Activated naive CD8-positive, alpha-beta T cell treated with anti-CD3 and anti-CD28 coated beads, Interleukin-2, amount 50 U/mL, for 24 hours (primary cell): ENCODE results near the gene PRG3.
A peak's percentile ranks its signal among the peaks of the same experiment; 100 is the strongest.

Source experiments
- ATAC-seq: fragments of 150-1000 bp; cut with Tn5 transposase; one replicate; pipeline ENCODE4 v1.10.0; 2021
- DNase-seq: peaks from one replicate; pipeline ENCODE4 v3.0.0; 2021
- H3K27ac Mint-ChIP-seq: one replicate; pipeline ENCODE4 v1.8.0; 2021; ENCODE audit warnings: mild to moderate bottlenecking, mixed read lengths
- H3K27me3 Mint-ChIP-seq: one replicate; pipeline ENCODE4 v1.8.0; 2021; ENCODE audit warnings: mixed read lengths
- H3K36me3 Mint-ChIP-seq: one replicate; pipeline ENCODE4 v1.8.0; 2021; ENCODE audit warnings: low read depth, mixed read lengths
- H3K4me1 Mint-ChIP-seq: one replicate; pipeline ENCODE4 v1.8.0; 2021; ENCODE audit warnings: mixed read lengths
- H3K4me3 Mint-ChIP-seq: one replicate; pipeline ENCODE4 v1.8.0; 2021; ENCODE audit warnings: mild to moderate bottlenecking, moderate library complexity, mixed read lengths
- H3K9me3 Mint-ChIP-seq: one replicate; pipeline ENCODE4 v1.8.0; 2021; ENCODE audit warnings: mixed read lengths

PRG3 gene

GRCh38 chr11:57380975-57381374, at the start of gene PRG3:
PRG3 (minus strand) TSS chr11:57381150; CDS start chr11:57380708, 442 bp downstream.
- no peaks in the 10 kb centered on the region for H3K4me1 Mint-ChIP-seq
- no peak within 1 kb of the TSS for H3K4me3 Mint-ChIP-seq
- H3K27ac Mint-ChIP-seq = no peak within 1 kb of the TSS
- H3K9me3 Mint-ChIP-seq = no peaks in the 10 kb centered on the region
- peaks cover 17% of the 10 kb centered on the region for H3K27me3 Mint-ChIP-seq
- no peaks in the 10 kb centered on the region for H3K36me3 Mint-ChIP-seq
- DNase-seq = no peak
- no peak for ATAC-seq

GRCh38 chr11:57429946-57430345, 49.0 kb upstream of the PRG3 start:
- Mint-ChIP-seq H3K4me1 (peaks cover 39% of the 10 kb centered on the region), H3K27ac (no peak overlapping the region), H3K27me3 (no peaks in the 10 kb centered on the region), H3K4me3 (no peak overlapping the region), H3K9me3 (no peaks in the 10 kb centered on the region), H3K36me3 (peaks cover 17% of the 10 kb centered on the region)
- ATAC-seq = no peak
- DNase-seq = no peak

DNA sequence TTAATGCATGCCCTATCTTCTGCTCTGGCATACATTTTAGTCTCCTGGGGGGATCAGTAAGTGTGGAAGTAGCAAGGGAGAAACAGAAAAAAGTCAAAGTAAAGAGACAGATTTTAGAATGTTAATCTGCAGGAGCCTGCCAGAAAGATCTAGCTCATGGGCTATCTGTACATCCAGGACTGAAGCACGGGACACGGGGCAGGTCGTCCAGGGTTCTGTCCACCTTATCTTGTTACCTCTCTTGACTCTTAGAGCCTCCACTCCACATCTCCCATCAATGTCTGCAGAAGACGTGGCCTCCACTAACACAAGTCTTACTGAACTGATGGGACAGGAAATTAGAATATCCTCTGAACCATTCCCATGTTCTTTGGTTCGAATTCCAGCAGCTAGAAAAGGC, 47.7 kb upstream of the PRG3 start:
- Mint-ChIP-seq H3K27me3 (no peaks in the 10 kb centered on the region), H3K36me3 (peaks cover 30% of the 10 kb centered on the region), H3K9me3 (no peaks in the 10 kb centered on the region), H3K4me3 (no peak overlapping the region), H3K27ac (no peak overlapping the region), H3K4me1 (peaks cover 52% of the 10 kb centered on the region)
- no peak for DNase-seq
- ATAC-seq = no peak

DNA sequence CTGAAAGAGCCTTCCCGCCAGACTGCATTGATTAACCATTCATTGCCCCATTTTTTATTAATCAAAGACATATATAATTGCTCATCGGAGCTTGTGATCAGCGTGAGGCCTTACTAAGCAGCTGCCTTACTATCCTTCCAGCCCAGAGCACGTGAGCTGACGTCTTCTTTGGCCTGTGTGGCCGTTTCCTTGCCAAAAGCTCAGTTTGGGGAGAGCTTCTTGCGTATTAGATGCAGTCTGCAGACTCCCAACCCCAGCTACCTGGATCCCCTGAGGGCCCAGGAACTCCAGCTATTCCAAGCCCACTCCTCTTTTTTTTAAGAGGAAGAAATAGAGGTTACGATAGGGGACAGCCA, 46.8 kb upstream of the PRG3 start:
- Mint-ChIP-seq H3K9me3 (no peaks in the 10 kb centered on the region), H3K36me3 (peaks cover 40% of the 10 kb centered on the region), H3K27ac (peak overlapping the region; percentile 98), H3K27me3 (no peaks in the 10 kb centered on the region), H3K4me3 (peak overlapping the region; percentile 98), H3K4me1 (peaks cover 56% of the 10 kb centered on the region)
- DNase-seq (no peak), ATAC-seq (no peak)

GRCh38 chr11:57426929-57427726, 46.2 kb upstream of the PRG3 start, which contains the start of gene SLC43A3:
SLC43A3 (minus strand) TSS chr11:57427121; CDS start chr11:57426172, 949 bp downstream.
- ATAC-seq (peak; percentile 77), DNase-seq (peak; percentile 87)
- H3K27ac Mint-ChIP-seq = peak within 1 kb of the TSS; percentile 98
- H3K4me3 Mint-ChIP-seq = peak within 1 kb of the TSS; percentile 98
- H3K9me3 Mint-ChIP-seq = no peaks in the 10 kb centered on the region
- H3K27me3 Mint-ChIP-seq = no peaks in the 10 kb centered on the region
- H3K4me1 Mint-ChIP-seq = peaks cover 56% of the 10 kb centered on the region
- peaks cover 45% of the 10 kb centered on the region for H3K36me3 Mint-ChIP-seq

GRCh38 chr11:57426439-57426928, 45.5 kb upstream of the PRG3 start:
- H3K9me3 Mint-ChIP-seq = no peaks in the 10 kb centered on the region
- H3K36me3 Mint-ChIP-seq = peaks cover 52% of the 10 kb centered on the region
- H3K4me1 Mint-ChIP-seq = peaks cover 59% of the 10 kb centered on the region
- DNase-seq (peak; percentile 27), ATAC-seq (no peak)
- peak overlapping the region; percentile 98 for H3K27ac Mint-ChIP-seq
- no peaks in the 10 kb centered on the region for H3K27me3 Mint-ChIP-seq
- peak overlapping the region; percentile 98 for H3K4me3 Mint-ChIP-seq

DNA sequence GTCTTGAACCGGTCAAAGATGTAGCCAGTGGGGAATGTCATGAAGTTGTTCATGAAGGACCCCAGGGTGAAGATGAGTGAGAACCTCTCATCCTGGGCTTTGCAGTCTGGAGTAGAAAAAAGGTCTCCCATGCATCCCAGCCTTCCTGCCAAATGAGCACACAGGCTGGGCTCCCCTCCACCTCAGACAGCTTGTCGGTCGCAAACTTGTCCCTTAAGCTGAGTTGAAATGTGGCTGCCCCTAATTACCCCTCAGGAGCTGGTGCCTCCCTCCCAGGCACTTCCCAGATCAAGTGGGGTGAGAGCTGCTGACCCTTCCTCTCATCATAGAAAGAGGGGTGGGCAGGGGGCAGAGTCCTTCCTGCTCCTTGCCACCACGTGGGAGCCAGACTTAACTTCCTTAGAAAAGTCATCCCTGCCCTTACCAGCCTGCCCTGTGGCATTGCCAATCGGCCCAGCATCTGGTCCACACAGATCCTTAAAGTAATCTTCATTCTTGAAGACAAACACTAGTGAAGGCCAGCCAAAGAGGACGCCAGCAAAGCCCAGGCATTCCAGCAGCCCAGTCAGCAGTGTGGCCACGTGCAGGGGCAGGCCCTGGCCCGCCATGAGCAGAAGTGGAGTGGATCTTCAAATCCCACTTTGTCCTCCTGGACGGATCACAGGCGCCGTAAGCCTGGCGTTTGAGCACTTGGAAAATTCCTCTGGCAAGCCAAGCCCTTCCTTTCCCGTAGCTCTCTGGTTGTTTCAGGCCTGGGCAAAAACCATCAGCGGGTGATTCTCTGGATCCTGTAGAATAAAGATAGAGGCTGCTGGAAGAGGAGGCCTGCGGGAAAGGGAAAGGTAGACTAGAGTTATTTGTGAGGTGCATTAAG, 44.9 kb upstream of the PRG3 start:
- Mint-ChIP-seq H3K27ac (peak overlapping the region; percentile 98), H3K9me3 (no peaks in the 10 kb centered on the region), H3K4me1 (peaks cover 66% of the 10 kb centered on the region), H3K27me3 (no peaks in the 10 kb centered on the region), H3K4me3 (peak overlapping the region; percentile 98), H3K36me3 (peaks cover 59% of the 10 kb centered on the region)
- ATAC-seq (no peak), DNase-seq (peak; percentile 18)

GRCh38 chr11:57424792-57425564, 44.0 kb upstream of the PRG3 start:
- DNase-seq (peak; percentile 87), ATAC-seq (peak; percentile 95)
- Mint-ChIP-seq H3K36me3 (peaks cover 67% of the 10 kb centered on the region), H3K9me3 (no peaks in the 10 kb centered on the region), H3K4me1 (peaks cover 72% of the 10 kb centered on the region), H3K27me3 (no peaks in the 10 kb centered on the region), H3K4me3 (peak overlapping the region; percentile 98), H3K27ac (peak overlapping the region; percentile 98)

- H3K4me1 Mint-ChIP-seq = peaks cover 78% of the 10 kb centered on the region
- H3K27me3 Mint-ChIP-seq = no peaks in the 10 kb centered on the region
- peak overlapping the region; percentile 98 for H3K27ac Mint-ChIP-seq
- ATAC-seq = no peak
- H3K9me3 Mint-ChIP-seq = no peaks in the 10 kb centered on the region
- peak overlapping the region; percentile 98 for H3K4me3 Mint-ChIP-seq
- peaks cover 72% of the 10 kb centered on the region for H3K36me3 Mint-ChIP-seq
- no peak for DNase-seq
These were observed 43.3 kb upstream of the PRG3 start for GRCh38 chr11:57424137-57424791.

DNA sequence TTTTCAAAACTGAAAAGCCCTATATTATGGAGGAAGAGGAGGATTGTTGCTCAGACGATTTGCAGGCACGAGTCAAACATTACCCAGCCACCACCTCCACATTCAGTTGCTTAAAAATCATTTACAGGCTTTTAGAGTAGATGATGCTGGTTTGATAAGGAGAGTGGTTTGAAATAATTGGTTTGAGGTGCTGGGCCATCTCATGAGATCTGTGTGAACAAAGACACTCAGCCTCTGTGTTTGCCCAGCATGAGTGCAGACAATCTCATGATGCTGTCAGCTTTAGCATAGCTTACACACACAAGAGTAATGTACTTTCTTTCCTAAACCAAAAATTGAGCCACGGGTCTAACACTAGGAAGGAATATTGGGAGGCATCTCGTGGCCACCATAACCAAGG, 41.7 kb upstream of the PRG3 start:
- peaks cover 86% of the 10 kb centered on the region for H3K36me3 Mint-ChIP-seq
- H3K4me3 Mint-ChIP-seq = peak overlapping the region; percentile 98
- no peaks in the 10 kb centered on the region for H3K27me3 Mint-ChIP-seq
- peak overlapping the region; percentile 98 for H3K27ac Mint-ChIP-seq
- H3K4me1 Mint-ChIP-seq = peaks cover 83% of the 10 kb centered on the region
- no peaks in the 10 kb centered on the region for H3K9me3 Mint-ChIP-seq
- ATAC-seq (no peak), DNase-seq (no peak)

DNA sequence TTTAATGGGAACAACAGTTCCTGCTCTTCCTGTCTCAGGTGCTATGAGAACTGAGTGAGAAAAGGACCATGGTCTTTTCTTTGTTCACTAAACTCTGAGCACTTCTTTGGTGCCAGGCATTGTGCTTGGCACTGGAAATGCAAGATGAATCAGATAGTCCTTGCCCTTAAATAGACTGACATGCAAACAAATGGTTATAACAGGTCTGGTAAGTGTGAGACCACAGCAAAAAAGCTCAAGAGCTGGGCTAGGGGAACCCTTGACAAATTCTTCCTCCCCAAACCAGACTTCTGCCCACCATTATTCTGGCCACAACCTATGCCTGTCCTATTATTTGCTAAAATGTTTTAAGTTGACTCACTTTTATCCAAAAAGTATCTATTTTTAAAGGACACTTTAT, 40.9 kb upstream of the PRG3 start:
- DNase-seq (no peak), ATAC-seq (no peak)
- Mint-ChIP-seq H3K27me3 (no peaks in the 10 kb centered on the region), H3K9me3 (no peaks in the 10 kb centered on the region), H3K27ac (peak overlapping the region; percentile 26), H3K36me3 (peaks cover 94% of the 10 kb centered on the region), H3K4me1 (peaks cover 84% of the 10 kb centered on the region), H3K4me3 (peak overlapping the region; percentile 98)

GRCh38 chr11:57421066-57421465, 40.1 kb upstream of the PRG3 start:
- peaks cover 82% of the 10 kb centered on the region for H3K4me1 Mint-ChIP-seq
- DNase-seq = no peak
- no peaks in the 10 kb centered on the region for H3K9me3 Mint-ChIP-seq
- ATAC-seq = no peak
- peaks cover 96% of the 10 kb centered on the region for H3K36me3 Mint-ChIP-seq
- peak overlapping the region; percentile 26 for H3K27ac Mint-ChIP-seq
- no peaks in the 10 kb centered on the region for H3K27me3 Mint-ChIP-seq
- no peak overlapping the region for H3K4me3 Mint-ChIP-seq

GRCh38 chr11:57419146-57419545, 38.2 kb upstream of the PRG3 start:
- H3K27ac Mint-ChIP-seq = no peak overlapping the region
- H3K4me3 Mint-ChIP-seq = no peak overlapping the region
- peaks cover 83% of the 10 kb centered on the region for H3K4me1 Mint-ChIP-seq
- no peak for ATAC-seq
- no peak for DNase-seq
- H3K9me3 Mint-ChIP-seq = no peaks in the 10 kb centered on the region
- H3K36me3 Mint-ChIP-seq = peaks cover 94% of the 10 kb centered on the region
- no peaks in the 10 kb centered on the region for H3K27me3 Mint-ChIP-seq

DNA sequence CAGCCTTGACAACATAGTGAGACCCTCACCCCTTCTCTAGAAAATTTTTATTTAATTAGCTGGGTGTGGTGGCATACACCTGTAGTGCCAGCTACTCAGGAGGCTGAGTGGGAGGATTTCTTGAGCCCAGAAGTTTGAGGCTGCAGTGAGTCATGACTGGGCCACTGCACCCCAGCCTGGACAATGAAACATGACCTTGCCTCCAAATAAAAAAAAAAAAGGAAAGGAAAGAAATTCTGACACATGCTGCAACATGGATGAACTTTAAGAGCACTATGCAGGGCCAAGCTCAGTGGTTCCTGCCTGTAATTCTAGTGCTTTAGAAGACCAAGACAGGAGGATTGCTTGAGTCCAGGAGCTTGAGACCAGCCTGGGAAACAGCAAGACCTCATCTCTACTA, 37.2 kb upstream of the PRG3 start:
- H3K4me3 Mint-ChIP-seq = no peak overlapping the region
- no peak overlapping the region for H3K27ac Mint-ChIP-seq
- H3K9me3 Mint-ChIP-seq = no peaks in the 10 kb centered on the region
- no peak for ATAC-seq
- DNase-seq = no peak
- no peaks in the 10 kb centered on the region for H3K27me3 Mint-ChIP-seq
- H3K4me1 Mint-ChIP-seq = peaks cover 83% of the 10 kb centered on the region
- H3K36me3 Mint-ChIP-seq = peaks cover 94% of the 10 kb centered on the region
